ENCODE data around the gene KCNAB2. TPM values are rescaled to one million over a fixed set of nuclear protein-coding genes. Genes with fewer than 3 reads are reported as not detected.

The KCNAB2 gene
- total RNA-seq, 1 experiment from 2014 or later = 4.7 TPM

- no peak for DNase-seq
- Mint-ChIP-seq H3K4me1 (ENCODE audit: low read depth, unreplicated experiment) (no peaks in the 10 kb centered on the region), H3K27me3 (ENCODE audit: unreplicated experiment) (no peaks in the 10 kb centered on the region), H3K4me3 (ENCODE audit: low read depth, unreplicated experiment) (no peak overlapping the region), H3K36me3 (ENCODE audit: insufficient read depth, unreplicated experiment) (no peaks in the 10 kb centered on the region), H3K27ac (ENCODE audit: unreplicated experiment) (no peak overlapping the region), H3K9me3 (ENCODE audit: low read depth, unreplicated experiment) (no peaks in the 10 kb centered on the region)
- intact Hi-C loops (cut with micrococcal nuclease; ENCODE audit: unreplicated experiment) = no loop called here
- TF ChIP-seq, protein P1, sequence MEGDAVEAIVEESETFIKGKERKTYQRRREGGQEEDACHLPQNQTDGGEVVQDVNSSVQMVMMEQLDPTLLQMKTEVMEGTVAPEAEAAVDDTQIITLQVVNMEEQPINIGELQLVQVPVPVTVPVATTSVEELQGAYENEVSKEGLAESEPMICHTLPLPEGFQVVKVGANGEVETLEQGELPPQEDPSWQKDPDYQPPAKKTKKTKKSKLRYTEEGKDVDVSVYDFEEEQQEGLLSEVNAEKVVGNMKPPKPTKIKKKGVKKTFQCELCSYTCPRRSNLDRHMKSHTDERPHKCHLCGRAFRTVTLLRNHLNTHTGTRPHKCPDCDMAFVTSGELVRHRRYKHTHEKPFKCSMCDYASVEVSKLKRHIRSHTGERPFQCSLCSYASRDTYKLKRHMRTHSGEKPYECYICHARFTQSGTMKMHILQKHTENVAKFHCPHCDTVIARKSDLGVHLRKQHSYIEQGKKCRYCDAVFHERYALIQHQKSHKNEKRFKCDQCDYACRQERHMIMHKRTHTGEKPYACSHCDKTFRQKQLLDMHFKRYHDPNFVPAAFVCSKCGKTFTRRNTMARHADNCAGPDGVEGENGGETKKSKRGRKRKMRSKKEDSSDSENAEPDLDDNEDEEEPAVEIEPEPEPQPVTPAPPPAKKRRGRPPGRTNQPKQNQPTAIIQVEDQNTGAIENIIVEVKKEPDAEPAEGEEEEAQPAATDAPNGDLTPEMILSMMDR (IDR thresholded peaks at IDR 0.05; ENCODE audit: unreplicated experiment) = no peak
- BruUV-seq (replicated peaks) = no TSS peak
- CTCF ChIA-PET = interaction anchor here (0.8 kb wide), 1 partner anchor 13 kb away, joined by 4 read pairs; no protein-coding TSS in a partner anchor
These were observed 26.4 kb upstream of the KCNAB2 start for GRCh38 chr1:6019166-6019845.

DNA sequence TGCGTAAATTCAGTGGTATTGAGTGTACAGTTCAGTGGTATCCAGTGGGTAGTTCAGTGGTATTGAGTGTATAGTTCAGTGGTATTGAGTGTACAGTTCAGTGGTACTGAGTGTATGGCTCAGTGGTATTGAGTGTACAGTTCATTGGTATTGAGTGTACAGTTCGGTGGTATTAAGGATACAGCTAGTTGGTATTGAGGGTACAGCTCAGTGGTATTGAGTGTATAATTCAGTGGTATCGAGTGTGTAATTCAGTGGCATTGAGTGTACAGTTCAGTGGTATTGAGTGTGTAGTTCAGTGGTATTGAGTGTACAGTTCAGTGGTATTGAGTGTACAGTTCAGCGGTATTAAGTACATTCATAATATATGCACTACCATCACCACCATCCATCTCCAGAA, 23.5 kb upstream of the KCNAB2 start:
- no peaks in the 10 kb centered on the region for H3K9me3 Mint-ChIP-seq (ENCODE audit: low read depth, unreplicated experiment)
- H3K4me1 Mint-ChIP-seq (ENCODE audit: low read depth, unreplicated experiment) = no peaks in the 10 kb centered on the region
- H3K27ac Mint-ChIP-seq (ENCODE audit: unreplicated experiment) = no peak overlapping the region
- DNase-seq = no peak
- intact Hi-C loops (cut with micrococcal nuclease; ENCODE audit: unreplicated experiment) = no loop called here
- no TSS peak for BruUV-seq (replicated peaks)
- no peak overlapping the region for H3K4me3 Mint-ChIP-seq (ENCODE audit: low read depth, unreplicated experiment)
- TF ChIP-seq, protein P1 (IDR thresholded peaks at IDR 0.05; ENCODE audit: unreplicated experiment) = no peak
- no peaks in the 10 kb centered on the region for H3K36me3 Mint-ChIP-seq (ENCODE audit: insufficient read depth, unreplicated experiment)
- CTCF ChIA-PET = no interaction called here
- no peaks in the 10 kb centered on the region for H3K27me3 Mint-ChIP-seq (ENCODE audit: unreplicated experiment)

DNA sequence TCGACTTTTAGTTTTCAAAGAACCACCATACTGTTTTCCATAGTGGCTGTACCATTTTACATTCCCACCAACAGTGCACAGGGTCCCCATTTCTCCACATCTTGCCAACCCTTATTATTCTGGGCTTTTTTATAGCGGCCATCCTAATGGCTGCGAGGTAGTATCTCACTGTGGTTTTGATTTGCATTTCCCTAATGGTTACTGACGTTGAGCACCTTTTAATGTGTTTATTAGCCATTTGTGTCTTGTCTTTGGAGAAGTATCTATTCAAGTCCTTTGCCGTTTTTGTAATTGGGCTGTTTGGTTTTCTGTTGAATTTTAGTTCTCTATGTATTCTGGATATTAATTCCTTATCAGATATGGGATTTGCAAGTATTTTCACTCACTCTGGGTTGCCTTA, 22.3 kb upstream of the KCNAB2 start:
- no peak for DNase-seq
- Mint-ChIP-seq H3K27ac (ENCODE audit: unreplicated experiment) (no peak overlapping the region), H3K4me3 (ENCODE audit: low read depth, unreplicated experiment) (no peak overlapping the region), H3K4me1 (ENCODE audit: low read depth, unreplicated experiment) (no peaks in the 10 kb centered on the region), H3K36me3 (ENCODE audit: insufficient read depth, unreplicated experiment) (no peaks in the 10 kb centered on the region), H3K27me3 (ENCODE audit: unreplicated experiment) (no peaks in the 10 kb centered on the region), H3K9me3 (ENCODE audit: low read depth, unreplicated experiment) (no peaks in the 10 kb centered on the region)
- intact Hi-C loops (cut with micrococcal nuclease; ENCODE audit: unreplicated experiment) = no loop called here
- CTCF ChIA-PET = no interaction called here
- BruUV-seq (replicated peaks) = no TSS peak
- TF ChIP-seq, protein P1 (IDR thresholded peaks at IDR 0.05; ENCODE audit: unreplicated experiment) = no peak

DNA sequence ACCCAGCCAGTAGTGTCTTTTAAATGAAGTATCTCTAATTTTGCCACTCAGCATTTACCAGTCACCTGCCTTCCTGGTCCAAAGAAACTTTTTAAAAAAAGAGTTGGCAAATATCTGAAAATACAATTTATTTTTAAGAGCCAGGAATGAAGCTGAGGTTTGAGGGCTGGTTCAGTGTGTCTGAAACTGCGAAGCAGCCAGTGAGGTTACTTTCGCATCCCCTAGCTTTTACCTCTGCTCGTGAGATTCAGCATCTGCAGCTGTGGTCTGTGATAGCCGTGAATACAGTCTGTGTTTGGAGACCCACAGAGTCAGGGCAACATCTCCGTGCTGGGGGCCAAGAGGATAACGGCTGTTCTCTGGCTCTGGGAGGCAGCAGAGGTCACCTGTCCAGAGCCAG, 21.3 kb upstream of the KCNAB2 start:
- intact Hi-C loops (cut with micrococcal nuclease; ENCODE audit: unreplicated experiment) = no loop called here
- no peak overlapping the region for H3K27ac Mint-ChIP-seq (ENCODE audit: unreplicated experiment)

More for the DNA sequence above, 21.3 kb upstream of the KCNAB2 start:
- CTCF ChIA-PET = no interaction called here
- TF ChIP-seq, protein P1 (IDR thresholded peaks at IDR 0.05; ENCODE audit: unreplicated experiment) = no peak
- Mint-ChIP-seq H3K4me1 (ENCODE audit: low read depth, unreplicated experiment) (no peaks in the 10 kb centered on the region), H3K4me3 (ENCODE audit: low read depth, unreplicated experiment) (no peak overlapping the region), H3K27me3 (ENCODE audit: unreplicated experiment) (no peaks in the 10 kb centered on the region), H3K36me3 (ENCODE audit: insufficient read depth, unreplicated experiment) (no peaks in the 10 kb centered on the region), H3K9me3 (ENCODE audit: low read depth, unreplicated experiment) (no peaks in the 10 kb centered on the region)
- BruUV-seq (replicated peaks) = no TSS peak
- DNase-seq = no peak
